HCT116 (cell line): Measurements from ENCODE around the gene CALCOCO1. TPM values are rescaled to one million over a fixed set of nuclear protein-coding genes. Genes with fewer than 3 reads are reported as not detected.

Experiments used
- ATAC-seq: fragments of 200-7000 bp; cut with Tn5 transposase; 2 replicates; pipeline ENCODE4 v1.9.1; 2020; ENCODE audit warnings: mild to moderate bottlenecking, moderate library complexity
- BruUV-seq: library from RNA; stranded (reverse); fragments of 400-500 nt; replicated peaks from 2 replicates; lab custom pipeline; 2021; lab: Mats Ljungman, UMichigan
- CTCF ChIA-PET: fragments of 300-600 bp; sonication (Branson Sonifier 250); formaldehyde crosslinking; loops from one replicate; lab custom pipeline; 2021; ENCODE audit warnings: antibody characterized with exemption; lab: Charles Lee
- POLR2A ChIA-PET: fragments of 300-600, 350-600 bp; sonication (Branson Sonifier 250); formaldehyde crosslinking; loops from one replicate; lab custom pipeline; 2021; ENCODE audit warnings: antibody characterized with exemption; lab: Charles Lee
- RAD21 ChIA-PET, 2 experiments: fragments of 300-600 bp; sonication (Branson Sonifier 250); formaldehyde crosslinking; loops; one replicate each; lab custom pipeline; 2023; ENCODE audit warnings: low total read pairs in 2 of 2; ENCODE audit not compliant: uncharacterized antibody in 2 of 2, unreplicated experiment in 2 of 2, low non-redundant PET in 1 of 2; lab: Charles Lee
- DNase-seq: peaks from one replicate; pipeline ENCODE4 v3.0.0-alpha.2; 2010; ENCODE audit warnings: low read depth, low spot score
- H2AFZ ChIP-seq: fragments of 200-600 bp; shearing (Covaris generic), sonication (generic); 2 replicates; pipeline ENCODE4 v1.6.1; 2017; ENCODE audit warnings: low read depth, mixed run types, mixed read lengths, antibody characterized with exemption, low read length; ENCODE audit not compliant: poor library complexity, severe bottlenecking
- H3K27ac ChIP-seq: 2 replicates; pipeline ENCODE4 v1.5.1; 2012; ENCODE audit warnings: low read depth, low read length
- H3K27me3 ChIP-seq: fragments of 200-600 bp; sonication (generic); 2 replicates; pipeline ENCODE4 v1.6.1; 2016; ENCODE audit warnings: mixed run types, low read length, mixed read lengths; ENCODE audit not compliant: insufficient read depth
- H3K36me3 ChIP-seq, 2 experiments: fragments of 200-500 bp in 1 of 2; fragments of 200-600 bp in 1 of 2; sonication (Bioruptor generic) in 1 of 2; sonication (generic) in 1 of 2; 2 replicates each; pipeline versions ENCODE4 v1.5.1 to v1.6.1; 2014 to 2016; ENCODE audit warnings: low read length in 2 of 2, inconsistent platforms in 1 of 2, mixed read lengths in 1 of 2, mixed run types in 1 of 2; ENCODE audit not compliant: insufficient read depth in 2 of 2, control insufficient read depth in 1 of 2
- H3K4me1 ChIP-seq, 2 experiments: fragments of 200-600 bp in 1 of 2; sonication (generic) in 1 of 2; 2 replicates each; pipeline versions ENCODE4 v1.5.1 to v1.6.1; 2012 to 2017; ENCODE audit warnings: low read length in 2 of 2, inconsistent platforms in 1 of 2, mild to moderate bottlenecking in 1 of 2, mixed read lengths in 1 of 2, mixed run types in 1 of 2, moderate library complexity in 1 of 2; ENCODE audit not compliant: insufficient read depth in 2 of 2, control insufficient read depth in 1 of 2
- H3K4me2 ChIP-seq: fragments of 200-600 bp; sonication (generic); 2 replicates; pipeline ENCODE4 v1.6.1; 2017; ENCODE audit warnings: mixed run types, low read length, mixed read lengths
- H3K4me3 ChIP-seq, 2 experiments: fragments of 200-600 bp in 1 of 2; sonication (generic) in 1 of 2; replicated peaks in 1 of 2; 2 replicates each; pipeline ENCODE4 v1.5.1; 2011 to 2016; ENCODE audit warnings: low read length in 2 of 2, control low read depth in 1 of 2, low read depth in 1 of 2, mild to moderate bottlenecking in 1 of 2, mixed read lengths in 1 of 2, mixed run types in 1 of 2
- H3K79me2 ChIP-seq: fragments of 200-600 bp; sonication (generic); 2 replicates; pipeline ENCODE4 v1.6.1; 2017; ENCODE audit warnings: mild to moderate bottlenecking, mixed run types, low read length, moderate library complexity, mixed read lengths; ENCODE audit not compliant: insufficient read depth
- H3K9ac ChIP-seq: fragments of 200-600 bp; sonication (generic); 2 replicates; pipeline ENCODE4 v1.6.1; 2016; ENCODE audit warnings: low read length, mixed read lengths
- H3K9me2 ChIP-seq: fragments of 200-600 bp; sonication (generic), shearing (Covaris generic); 2 replicates; pipeline ENCODE4 v1.6.1; 2017; ENCODE audit warnings: mixed run types, mild to moderate bottlenecking, moderate library complexity; ENCODE audit not compliant: insufficient read depth
- H3K9me3 ChIP-seq, 2 experiments: fragments of 200-500 bp in 1 of 2; fragments of 200-600 bp in 1 of 2; sonication (Bioruptor generic) in 1 of 2; sonication (generic) in 1 of 2; 2 replicates each; pipeline ENCODE4 v1.6.1; 2014 to 2017; ENCODE audit warnings: low read length in 2 of 2, mixed read lengths in 2 of 2, inconsistent platforms in 1 of 2, low read depth in 1 of 2, mild to moderate bottlenecking in 1 of 2, mixed run types in 1 of 2, moderate library complexity in 1 of 2; ENCODE audit not compliant: control insufficient read depth in 1 of 2, insufficient read depth in 1 of 2
- H4K20me1 ChIP-seq: fragments of 200-600 bp; sonication (generic), shearing (Covaris generic); 2 replicates; pipeline ENCODE4 v1.6.1; 2017; ENCODE audit warnings: mixed run types, mild to moderate bottlenecking, moderate library complexity; ENCODE audit not compliant: insufficient read depth
- CBX3 ChIP-seq: IDR thresholded peaks from 2 replicates; pipeline ENCODE4 v1.6.1; 2012; ENCODE audit warnings: low read depth
- CEBPB ChIP-seq: IDR thresholded peaks from 2 replicates; pipeline ENCODE4 v1.6.1; 2012; ENCODE audit warnings: low read depth
- CTCF ChIP-seq, 3 experiments: fragments of 200-600 bp in 1 of 3; sonication (generic) in 1 of 3; IDR thresholded peaks in 2 of 3; conservative IDR thresholded peaks in 1 of 3; 2 replicates each; pipeline ENCODE4 v1.5.1; 2012 to 2017; ENCODE audit warnings: low read depth in 2 of 3, low read length in 2 of 3, antibody characterized with exemption in 1 of 3, borderline replicate concordance in 1 of 3, control low read depth in 1 of 3, mild to moderate bottlenecking in 1 of 3, mixed read lengths in 1 of 3, mixed run types in 1 of 3, moderate library complexity in 1 of 3; ENCODE audit not compliant: insufficient read depth in 1 of 3
- ELF1 ChIP-seq: IDR thresholded peaks from 2 replicates; pipeline ENCODE4 v1.6.1; 2012; ENCODE audit warnings: low read depth, borderline replicate concordance
- JUND ChIP-seq: IDR thresholded peaks from 2 replicates; pipeline ENCODE4 v1.6.1; 2012
- MAX ChIP-seq: IDR thresholded peaks from 2 replicates; pipeline ENCODE4 v1.6.1; 2012
- POLR2A ChIP-seq: IDR thresholded peaks from 2 replicates; pipeline ENCODE4 v1.7.0; 2011; ENCODE audit warnings: borderline replicate concordance; ENCODE audit not compliant: insufficient read depth, insufficient read length; ENCODE audit errors: extremely low read depth
- REST ChIP-seq: IDR thresholded peaks from 2 replicates; pipeline ENCODE4 v1.6.1; 2012; ENCODE audit warnings: low read depth
- SIN3A ChIP-seq: IDR thresholded peaks from 2 replicates; pipeline ENCODE4 v1.6.1; 2012; ENCODE audit warnings: low read depth
- SP1 ChIP-seq: IDR thresholded peaks from 2 replicates; pipeline ENCODE4 v1.6.1; 2012; ENCODE audit warnings: low read depth
- TCF7L2 ChIP-seq: IDR thresholded peaks from 2 replicates; pipeline ENCODE4 v1.7.0; 2011; ENCODE audit warnings: borderline replicate concordance, inconsistent platforms; ENCODE audit not compliant: insufficient read depth, insufficient read length; ENCODE audit errors: extremely low read depth
- YY1 ChIP-seq: IDR thresholded peaks from 2 replicates; pipeline ENCODE4 v1.6.1; 2011; ENCODE audit warnings: low read length, low read depth, moderate library complexity, mild to moderate bottlenecking; ENCODE audit not compliant: insufficient replicate concordance; ENCODE audit errors: extremely low read depth
- ZFX ChIP-seq: fragments of 450-650 bp; IDR thresholded peaks from 2 replicates; pipeline ENCODE4 v1.6.1; 2017
- ZNF274 ChIP-seq: fragments of 200-500 bp; sonication (Bioruptor generic); IDR thresholded peaks from 2 replicates; pipeline ENCODE4 v1.6.1; 2014; ENCODE audit warnings: mild to moderate bottlenecking, low read depth, low read length, inconsistent platforms
- intact Hi-C: fragments of 100-400 bp; cut with micrococcal nuclease; formaldehyde crosslinking; loops from 2 replicates; pipeline ENCODE4 v1.10.0; 2022
- total RNA-seq: library from RNA; stranded (reverse); gene quantifications from one replicate; pipeline ENCODE4 v1.2.1, GENCODE V29; 2021; ENCODE audit not compliant: unreplicated experiment

Gene CALCOCO1
- total RNA-seq, 1 experiment from 2014 or later, result 42.6 TPM

GRCh38 chr12:53670308-53670707 lies 56.9 kb downstream of the CALCOCO1 start:
- no peak overlapping the region for H2AFZ ChIP-seq
- no peak for TF ChIP-seq YY1
- TF ChIP-seq SP1, result no peak
- TF ChIP-seq CBX3, result no peak
- TF ChIP-seq ZFX, result no peak
- no peak for TF ChIP-seq JUND
- no peak for TF ChIP-seq POLR2A
- ATAC-seq, result peak; percentile 39; the same call in 1 of the 2 replicates
- intact Hi-C loops, result loop anchor here (10.0 kb wide), 1 partner anchor 346 kb away; the partner anchor contains the start of gene AAAS
- no peaks in the 10 kb centered on the region for H3K9me3 ChIP-seq
- ChIA-PET POLR2A (no interaction called here), CTCF (interaction anchor here (1.3 kb wide), 1 partner anchor 127 kb away, joined by 3 read pairs; no protein-coding TSS in a partner anchor), RAD21 (no interaction called here)
- H3K4me1 ChIP-seq, result peaks cover 15 to 70% of the 10 kb centered on the region in 2 experiments
- H3K27me3 ChIP-seq, result no peaks in the 10 kb centered on the region
- H4K20me1 ChIP-seq, result peaks cover 5% of the 10 kb centered on the region; the same call in 1 of the 2 replicates
- H3K4me2 ChIP-seq, result peak overlapping the region; percentile 54
- DNase-seq, result no peak
- 0 out of 2 replicates have a peak overlapping the region, but pooled peaks have one; percentile 19 for H3K9ac ChIP-seq
- peak overlapping the region; percentile 12; the same call in 1 of the 2 replicates for H3K27ac ChIP-seq
- peaks cover 14 to 52% of the 10 kb centered on the region in 2 experiments; a peak in 3 of 4 replicates for H3K36me3 ChIP-seq
- no TSS peak for BruUV-seq
- no peaks in the 10 kb centered on the region for H3K9me2 ChIP-seq
- H3K79me2 ChIP-seq, result peaks cover 38% of the 10 kb centered on the region
- 0 out of 4 replicates have a peak overlapping the region, but pooled peaks of 1 of the 2 experiments have one; percentile 17 for H3K4me3 ChIP-seq

- no peak for ATAC-seq
- no peaks in the 10 kb centered on the region for H3K27me3 ChIP-seq
- H3K79me2 ChIP-seq, result peaks cover 18% of the 10 kb centered on the region; the same call in 1 of the 2 replicates
- peaks cover 14 to 55% of the 10 kb centered on the region in 2 experiments; a peak in 3 of 4 replicates for H3K36me3 ChIP-seq
- ChIA-PET CTCF (interaction anchor here (1.9 kb wide), 1 partner anchor 9 kb away, joined by 6 read pairs; the partner anchor contains the start of gene ATP5MC2), POLR2A (interaction anchor here (0.8 kb wide), 1 partner anchor 8 kb away, joined by 3 read pairs; no protein-coding TSS in a partner anchor), RAD21 (no interaction called here)
- no peak for DNase-seq
- H2AFZ ChIP-seq, result no peak overlapping the region
- H3K27ac ChIP-seq, result peak overlapping the region; percentile 18; the same call in 1 of the 2 replicates
- peaks cover 5% of the 10 kb centered on the region; the same call in 1 of the 2 replicates for H4K20me1 ChIP-seq
- intact Hi-C loops, result no loop called here
- no peaks in the 10 kb centered on the region for H3K9me3 ChIP-seq
- H3K9ac ChIP-seq, result no peak overlapping the region
- H3K4me3 ChIP-seq, result no peak overlapping the region
- peaks cover 12 to 49% of the 10 kb centered on the region in 2 experiments for H3K4me1 ChIP-seq
- H3K9me2 ChIP-seq, result no peaks in the 10 kb centered on the region
- BruUV-seq, result no TSS peak
- peak overlapping the region; percentile 30; the same call in 1 of the 2 replicates for H3K4me2 ChIP-seq
- TF ChIP-seq CTCF (IDR thresholded peaks at IDR 0.05 in 2 of 3, conservative IDR thresholded peaks at IDR 0.05 in 1 of 3; ENCODE audit: borderline replicate concordance in 1 of 3, insufficient read depth in 1 of 3, low read depth in 2 of 3, low read length in 2 of 3) (no peak), SIN3A (no peak), CBX3 (no peak), SP1 (no peak), MAX (no peak), TCF7L2 (no peak), ZNF274 (no peak), YY1 (no peak), ELF1 (no peak), REST (no peak), CEBPB (no peak)
Measured at GRCh38 chr12:53667080-53667479, 60.2 kb downstream of the CALCOCO1 start.
